Ishikawa (cell line): Measurements from ENCODE around the gene OR6C68.

Source experiments
- EP300 ChIP-seq: IDR thresholded peaks from 2 replicates; pipeline ENCODE4 v1.6.1; 2012; ENCODE audit warnings: borderline replicate concordance
- FOXM1 ChIP-seq: IDR thresholded peaks from 2 replicates; pipeline ENCODE4 v1.6.1; 2012; ENCODE audit warnings: low read depth, borderline replicate concordance
- MAX ChIP-seq: IDR thresholded peaks from 2 replicates; pipeline ENCODE4 v1.6.1; 2012
- NFIC ChIP-seq: IDR thresholded peaks from 2 replicates; pipeline ENCODE4 v1.6.1; 2012
- TAF1 ChIP-seq: IDR thresholded peaks from 2 replicates; pipeline ENCODE4 v1.6.1; 2012; ENCODE audit warnings: low read depth, mild to moderate bottlenecking
- YY1 ChIP-seq: IDR thresholded peaks from 2 replicates; pipeline ENCODE4 v1.6.1; 2012; ENCODE audit warnings: low read depth

DNA sequence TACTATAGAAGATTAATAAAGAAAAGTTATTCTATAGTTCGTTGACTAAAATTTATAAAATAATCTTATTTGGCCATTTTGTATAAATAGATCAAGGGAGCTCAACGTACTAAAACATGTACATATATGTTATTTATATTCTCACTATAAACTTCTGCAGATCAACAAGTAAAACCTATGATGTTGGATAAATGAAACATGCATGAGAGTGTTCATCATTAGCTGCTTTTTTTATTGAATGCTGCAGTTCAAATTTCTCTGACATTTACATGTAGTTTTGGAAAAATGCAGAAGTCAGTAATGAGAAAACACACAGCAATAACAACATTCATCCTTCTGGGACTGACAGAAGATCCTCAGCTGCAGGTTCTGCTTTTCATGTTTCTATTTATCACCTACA lies at the start of gene OR6C68:
- TF ChIP-seq FOXM1 (no peak), MAX (no peak), TAF1 (no peak), YY1 (no peak), EP300 (no peak), NFIC (no peak)
